ENCODE measurements around the gene GJB3.

DNA sequence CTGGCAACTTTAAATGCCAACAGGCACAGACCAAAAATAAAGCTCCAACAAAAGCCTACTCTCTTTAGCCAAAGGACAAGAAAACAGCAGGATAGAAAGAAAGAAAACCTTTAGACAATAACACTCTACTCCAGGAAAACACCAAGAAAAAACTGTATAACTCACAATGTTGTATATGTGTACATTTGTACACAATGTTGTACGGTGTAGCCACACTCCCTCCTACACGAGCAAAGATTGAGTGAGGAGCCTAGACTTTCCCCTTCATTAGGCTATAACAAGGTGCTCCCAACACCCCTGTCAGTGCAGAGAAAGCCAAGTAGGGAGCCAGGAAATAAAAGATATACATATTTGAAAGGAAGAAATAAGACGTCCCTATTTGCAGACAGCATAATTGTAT lies 35.8 kb downstream of the GJB3 start:
- TF ChIP-seq POLR2AphosphoS5 (IDR thresholded peaks at IDR 0.05; ENCODE audit: low read depth, low read length), result no peak
- no peak for TF ChIP-seq TAF1 (IDR thresholded peaks at IDR 0.05; ENCODE audit: borderline replicate concordance, insufficient read depth, low read length)
- TF ChIP-seq REST (IDR thresholded peaks at IDR 0.05; ENCODE audit: insufficient read depth in 1 of 2, low read depth in 2 of 2, low read length in 2 of 2), result no peak
- no peak for TF ChIP-seq SIN3A (IDR thresholded peaks at IDR 0.05; ENCODE audit: borderline replicate concordance, insufficient read depth, low read length)

Measured in PFSK-1 (cell line).